C4-2B (cell line): ENCODE results near the gene RAPGEF6.

Source experiments
- H3K27ac ChIP-seq: fragments of 450-650 bp; 2 replicates; pipeline ENCODE4 v1.5.1; 2017
- ZFX ChIP-seq: fragments of 450-650 bp; IDR thresholded peaks from 2 replicates; pipeline ENCODE4 v1.6.1; 2017
- TF ChIP-seq, protein P1 (sequence below): fragments of 450-650 bp; conservative IDR thresholded peaks from 2 replicates; pipeline ENCODE4 v1.5.1; 2017; ENCODE audit warnings: mild to moderate bottlenecking

The RAPGEF6 gene

GRCh38 chr5:131514316-131515283 is 120.4 kb downstream of the RAPGEF6 start:
- H3K27ac ChIP-seq: no peak overlapping the region
- TF ChIP-seq, protein P1, sequence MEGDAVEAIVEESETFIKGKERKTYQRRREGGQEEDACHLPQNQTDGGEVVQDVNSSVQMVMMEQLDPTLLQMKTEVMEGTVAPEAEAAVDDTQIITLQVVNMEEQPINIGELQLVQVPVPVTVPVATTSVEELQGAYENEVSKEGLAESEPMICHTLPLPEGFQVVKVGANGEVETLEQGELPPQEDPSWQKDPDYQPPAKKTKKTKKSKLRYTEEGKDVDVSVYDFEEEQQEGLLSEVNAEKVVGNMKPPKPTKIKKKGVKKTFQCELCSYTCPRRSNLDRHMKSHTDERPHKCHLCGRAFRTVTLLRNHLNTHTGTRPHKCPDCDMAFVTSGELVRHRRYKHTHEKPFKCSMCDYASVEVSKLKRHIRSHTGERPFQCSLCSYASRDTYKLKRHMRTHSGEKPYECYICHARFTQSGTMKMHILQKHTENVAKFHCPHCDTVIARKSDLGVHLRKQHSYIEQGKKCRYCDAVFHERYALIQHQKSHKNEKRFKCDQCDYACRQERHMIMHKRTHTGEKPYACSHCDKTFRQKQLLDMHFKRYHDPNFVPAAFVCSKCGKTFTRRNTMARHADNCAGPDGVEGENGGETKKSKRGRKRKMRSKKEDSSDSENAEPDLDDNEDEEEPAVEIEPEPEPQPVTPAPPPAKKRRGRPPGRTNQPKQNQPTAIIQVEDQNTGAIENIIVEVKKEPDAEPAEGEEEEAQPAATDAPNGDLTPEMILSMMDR: peak; percentile 9; the same call in 1 of the 2 replicates
- no peak for TF ChIP-seq ZFX

- TF ChIP-seq ZFX: no peak
- TF ChIP-seq, protein P1: no peak
Measured at GRCh38 chr5:131513780-131514179, 121.2 kb downstream of the RAPGEF6 start.

GRCh38 chr5:131511934-131512333 is 123.1 kb downstream of the RAPGEF6 start:
- no peak for TF ChIP-seq ZFX
- TF ChIP-seq, protein P1: no peak
- no peak overlapping the region for H3K27ac ChIP-seq

More at GRCh38 chr5:131513780-131514179, 121.2 kb downstream of the RAPGEF6 start:
- no peak overlapping the region for H3K27ac ChIP-seq

DNA sequence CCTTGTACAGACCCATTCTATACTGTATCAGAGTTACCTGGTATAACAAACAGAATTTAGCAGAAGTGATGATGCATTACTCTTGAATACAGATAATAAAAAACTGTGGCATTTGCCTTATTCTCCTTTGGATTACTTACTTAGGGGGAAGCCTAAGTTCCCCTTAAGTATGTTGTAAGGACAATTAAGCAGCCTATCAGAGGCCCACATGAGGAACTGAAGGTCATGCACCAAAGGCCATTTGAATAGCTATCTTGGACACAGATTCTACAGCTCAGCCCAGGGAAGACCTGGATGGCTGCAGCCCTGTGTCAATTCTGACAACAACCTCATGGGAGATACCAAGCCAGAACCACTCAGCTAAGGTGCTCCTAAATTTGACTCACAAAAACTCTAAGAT is 125.2 kb downstream of the RAPGEF6 start:
- no peak overlapping the region for H3K27ac ChIP-seq
- TF ChIP-seq ZFX: no peak
- TF ChIP-seq, protein P1: no peak

DNA sequence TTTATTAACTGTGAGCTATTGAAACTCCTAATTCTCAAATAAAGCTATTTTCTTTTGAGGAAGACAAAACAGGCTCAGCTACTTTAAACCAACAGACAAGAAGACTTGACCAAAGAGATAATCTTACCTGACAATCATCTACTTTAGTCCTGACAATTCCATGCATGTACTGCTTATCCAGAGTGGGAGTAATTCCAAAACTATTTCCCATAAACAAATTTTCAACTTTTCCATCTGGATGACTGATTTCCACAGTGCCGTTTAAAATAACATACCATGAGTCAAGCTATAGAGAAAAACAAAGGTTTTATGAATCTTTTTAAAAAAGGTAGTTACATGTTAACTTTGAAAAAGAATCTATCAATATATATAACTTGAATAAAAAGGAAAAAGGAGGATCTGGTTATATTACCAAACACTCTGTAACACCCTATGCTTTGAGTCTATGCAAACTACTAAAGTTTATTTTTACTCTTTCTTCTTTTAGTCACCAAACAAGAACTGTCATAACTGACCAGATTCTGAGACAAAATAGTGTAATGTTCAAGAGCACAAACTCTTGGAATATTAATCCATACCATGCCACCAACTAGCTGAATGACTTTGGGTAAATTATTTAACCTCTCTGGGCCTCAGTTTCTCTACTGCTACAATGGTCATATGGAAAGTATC is 129.7 kb downstream of the RAPGEF6 start:
- H3K27ac ChIP-seq: no peak overlapping the region
- TF ChIP-seq, protein P1: no peak
- TF ChIP-seq ZFX: no peak

- TF ChIP-seq, protein P1: no peak
- no peak overlapping the region for H3K27ac ChIP-seq
Measured at GRCh38 chr5:131496400-131496713, 138.7 kb downstream of the RAPGEF6 start.
